ENCODE data around the gene SPDYE3. TPM values are rescaled to one million over a fixed set of nuclear protein-coding genes. Genes with fewer than 3 reads are reported as not detected.
"Not testable (repeated sequence)": the region's sequence is repeated elsewhere in the genome, so short reads cannot be mapped to it uniquely, and the experiment has no call there.

SPDYE3 gene
- total and polyA plus RNA-seq, 12 donors: 0.16 TPM; not detected in 11

DNA sequence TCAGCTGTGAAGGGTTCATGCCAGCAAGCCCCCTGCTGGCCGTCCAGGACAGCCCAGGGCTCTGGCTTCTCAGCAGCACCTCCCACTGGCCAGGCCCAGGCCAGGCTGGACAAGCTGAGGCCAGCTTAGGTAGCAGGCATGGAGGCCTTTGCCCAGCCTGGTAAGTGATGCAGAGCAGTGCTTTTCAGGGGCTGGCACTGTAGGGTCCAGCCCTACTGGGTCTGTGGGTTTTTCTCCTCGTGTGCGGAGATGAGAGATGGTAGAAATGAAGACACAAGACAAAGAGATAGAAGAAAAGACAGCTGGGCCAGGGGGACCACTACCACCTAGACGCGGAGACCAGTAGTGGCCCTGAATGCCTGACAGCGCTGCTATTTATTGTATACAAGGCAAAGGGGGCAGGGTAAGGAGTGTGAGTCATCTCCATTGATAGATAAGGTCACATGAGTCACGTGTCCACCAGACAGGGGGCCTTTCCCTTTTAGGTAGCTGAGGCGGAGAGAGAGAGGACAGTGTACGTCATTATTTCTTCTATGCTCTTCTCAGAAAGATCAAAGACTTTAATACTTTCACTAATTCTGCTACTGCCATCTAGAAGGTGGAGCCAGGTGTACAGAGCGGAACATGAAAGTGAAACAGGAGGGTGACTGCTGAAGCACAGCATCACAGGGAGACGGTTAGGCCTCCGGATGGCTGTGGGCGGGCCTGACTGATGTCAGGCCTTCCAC is 37.2 kb downstream of the SPDYE3 start:
- peak; percentile 75 to 92 (median 88) for DNase-seq
- WGBS, 4 donors: 30 to 44% (median 37%) methylated on average over 9 of the region's 13 CpGs
- intact Hi-C loops (cut with DNase I); H3K9me3 ChIP-seq (replicated peaks in 1 of 3); H3K27me3 ChIP-seq: not testable (repeated sequence)
- peaks cover 20 to 24% of the 10 kb centered on the region in 2 donors for H3K4me1 ChIP-seq (replicated peaks in 1 of 2)
- TF ChIP-seq POLR2A (IDR thresholded peaks at IDR 0.05) (peak in 1 of 2 donors; percentile 59), CTCF (IDR thresholded peaks at IDR 0.05) (peak; percentile 30 to 66 (median 44))
- peak overlapping the region; percentile 47 to 87 (median 75) for H3K27ac ChIP-seq
- H3K36me3 ChIP-seq (replicated peaks in 1 of 2): peaks cover 0 to 42% of the 10 kb centered on the region in 2 donors
- H3K4me3 ChIP-seq: peak overlapping the region in 1 of 4 donors; percentile 23

DNA sequence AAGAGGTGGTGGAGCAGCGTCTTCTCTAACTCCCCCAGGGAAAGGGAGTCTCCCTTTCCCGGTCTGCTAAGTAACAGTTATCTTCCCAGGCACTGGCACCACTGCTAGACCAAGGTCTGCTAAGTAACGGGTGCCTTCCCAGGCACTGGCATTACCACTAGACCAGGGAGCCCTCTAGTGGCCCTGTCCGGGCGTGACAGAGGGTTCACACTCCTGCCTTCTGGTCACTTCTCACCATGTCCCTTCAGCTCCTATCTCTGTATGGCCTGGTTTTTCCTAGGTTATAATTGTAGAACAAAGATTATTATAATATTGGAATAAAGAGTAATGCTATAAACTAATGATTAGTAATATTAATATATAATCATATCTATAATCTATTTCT is 37.8 kb downstream of the SPDYE3 start:
- H3K27me3 ChIP-seq; intact Hi-C loops (cut with DNase I); H3K4me3 ChIP-seq; H3K9me3 ChIP-seq (replicated peaks in 1 of 3): not testable (repeated sequence)
- Histone ChIP-seq H3K4me1 (replicated peaks in 1 of 2) (peaks cover 20 to 24% of the 10 kb centered on the region in 2 donors), H3K36me3 (replicated peaks in 1 of 2) (peaks cover 0 to 48% of the 10 kb centered on the region in 2 donors), H3K27ac (peak overlapping the region in 4 of 5 donors; percentile 47 to 87 (median 80))
- peak; percentile 83 to 96 (median 90) for DNase-seq
- TF ChIP-seq CTCF (IDR thresholded peaks at IDR 0.05): peak; percentile 17 to 59 (median 44)
- WGBS, 4 donors: 0 to 1% (median 0%) methylated on average over 2 to 3 of the region's 5 CpGs

GRCh38 chr7:100346921-100347320 is 39.4 kb downstream of the SPDYE3 start:
- Histone ChIP-seq H3K4me1 (replicated peaks in 1 of 2) (peaks cover 20 to 24% of the 10 kb centered on the region in 2 donors), H3K9me3 (replicated peaks in 1 of 3) (no peaks in the 10 kb centered on the region), H3K4me3 (no peak overlapping the region), H3K27me3 (no peaks in the 10 kb centered on the region), H3K27ac (peak overlapping the region in 2 of 5 donors; percentile 30 to 39), H3K36me3 (replicated peaks in 1 of 2) (peaks cover 0 to 55% of the 10 kb centered on the region in 2 donors)
- no peak for DNase-seq
- intact Hi-C loops (cut with DNase I): no loop called here
- TF ChIP-seq POLR2A (IDR thresholded peaks at IDR 0.05) (no peak), CTCF (IDR thresholded peaks at IDR 0.05) (no peak)

GRCh38 chr7:100348805-100349204 is 41.3 kb downstream of the SPDYE3 start:
- Histone ChIP-seq H3K27ac (no peak overlapping the region), H3K4me1 (replicated peaks in 1 of 2) (peaks cover 11 to 12% of the 10 kb centered on the region in 2 donors), H3K27me3 (no peaks in the 10 kb centered on the region), H3K36me3 (replicated peaks in 1 of 2) (peaks cover 0 to 72% of the 10 kb centered on the region in 2 donors), H3K4me3 (no peak overlapping the region), H3K9me3 (replicated peaks in 1 of 3) (no peaks in the 10 kb centered on the region)
- no peak for DNase-seq
- TF ChIP-seq POLR2A (IDR thresholded peaks at IDR 0.05): no peak
- no peak for TF ChIP-seq CTCF (IDR thresholded peaks at IDR 0.05)
- intact Hi-C loops (cut with DNase I): no loop called here
